CD4-positive, alpha-beta T cell (primary cell): ENCODE results near the gene C9orf152. TPM values are rescaled to one million over a fixed set of nuclear protein-coding genes. Genes with fewer than 3 reads are reported as not detected.

Source experiments
- ATAC-seq: fragments of 200-7000 bp; cut with Tn5 transposase; one replicate; pipeline ENCODE4 v1.10.0; 2022; ENCODE audit warnings: mild to moderate bottlenecking; ENCODE audit not compliant: poor library complexity
- CTCF ChIA-PET: fragments of 350-600 bp; sonication (Branson Sonifier 250); formaldehyde crosslinking; loops from one replicate; lab custom pipeline; 2021; ENCODE audit warnings: antibody characterized with exemption, inconsistent platforms; lab: Charles Lee
- POLR2A ChIA-PET: fragments of 350-600 bp; sonication (Branson Sonifier 250); formaldehyde crosslinking; loops from one replicate; lab custom pipeline; 2021; ENCODE audit warnings: antibody characterized with exemption, inconsistent platforms; lab: Charles Lee
- DNase-seq, 14 experiments: peaks; one replicate each; pipeline ENCODE4 v3.0.0-alpha.2; 2013 to 2020; ENCODE audit warnings: mixed read lengths in 2 of 14
- H3K27ac ChIP-seq, 2 donors: one replicate each; pipeline versions ENCODE4 v1.5.1 to v1.7.0; 2013; ENCODE audit warnings: low read length in 2 of 2, low read depth in 1 of 2, mild to moderate bottlenecking in 1 of 2
- H3K27me3 ChIP-seq, 2 experiments: 1 replicate in 1 of 2; 2 replicates in 1 of 2; pipeline versions ENCODE4 v1.6.1 to v1.7.0; 2013; ENCODE audit warnings: low read length in 2 of 2, control low read depth in 1 of 2, mild to moderate bottlenecking in 1 of 2, moderate library complexity in 1 of 2; ENCODE audit not compliant: insufficient read depth in 2 of 2, control insufficient read depth in 1 of 2
- H3K36me3 ChIP-seq: one replicate; pipeline ENCODE4 v1.6.1; 2013; ENCODE audit warnings: low read length, control low read depth; ENCODE audit not compliant: insufficient read depth
- H3K4me1 ChIP-seq: one replicate; pipeline ENCODE4 v1.6.1; 2013; ENCODE audit warnings: low read length, control low read depth; ENCODE audit not compliant: insufficient read depth
- H3K4me3 ChIP-seq: one replicate; pipeline ENCODE4 v1.5.1; 2013; ENCODE audit warnings: mild to moderate bottlenecking, low read length, moderate library complexity
- H3K9me3 ChIP-seq, 2 experiments: 1 replicate in 1 of 2; 2 replicates in 1 of 2; pipeline versions ENCODE4 v1.6.1 to v1.7.0; 2013; ENCODE audit warnings: low read length in 2 of 2, mild to moderate bottlenecking in 2 of 2, control low read depth in 1 of 2, moderate library complexity in 1 of 2; ENCODE audit not compliant: control insufficient read depth in 1 of 2, insufficient read depth in 1 of 2
- H3K27ac Mint-ChIP-seq: one replicate; pipeline ENCODE4 v1.8.0; 2020; ENCODE audit warnings: mixed read lengths
- H3K27me3 Mint-ChIP-seq: one replicate; pipeline ENCODE4 v1.8.0; 2021; ENCODE audit warnings: mixed read lengths
- H3K36me3 Mint-ChIP-seq: one replicate; pipeline ENCODE4 v1.8.0; 2021; ENCODE audit warnings: low read depth, mixed read lengths
- H3K4me1 Mint-ChIP-seq: one replicate; pipeline ENCODE4 v1.8.0; 2021; ENCODE audit warnings: low read depth, mixed read lengths
- H3K4me3 Mint-ChIP-seq: one replicate; pipeline ENCODE4 v1.8.0; 2020; ENCODE audit warnings: mild to moderate bottlenecking, mixed read lengths
- H3K9me3 Mint-ChIP-seq: one replicate; pipeline ENCODE4 v1.8.0; 2020; ENCODE audit warnings: mixed read lengths
- intact Hi-C, 2 experiments: fragments of 100-400 bp; cut with DNase I in 1 of 2; cut with micrococcal nuclease in 1 of 2; formaldehyde crosslinking; loops; one replicate each; pipeline versions ENCODE4 v1.15.1 to v1.9.0; 2023 to 2025; cut with DNase I, micrococcal nuclease
- total RNA-seq, 174 experiments: library from RNA in 2 of 174; stranded (reverse) in 2 of 174; gene quantifications; one replicate each; pipeline ENCODE4 v1.2.3 and lab custom pipeline; 2021 to 2026
- TF ChIP-seq, protein P1 (sequence below): fragments of 200-600 bp; IDR thresholded peaks from one replicate; pipeline ENCODE4 v1.8.0; 2022; ENCODE audit warnings: antibody characterized with exemption, mild to moderate bottlenecking

C9orf152 gene
- total RNA-seq, 2 experiments from 2014 or later, result not detected

DNA sequence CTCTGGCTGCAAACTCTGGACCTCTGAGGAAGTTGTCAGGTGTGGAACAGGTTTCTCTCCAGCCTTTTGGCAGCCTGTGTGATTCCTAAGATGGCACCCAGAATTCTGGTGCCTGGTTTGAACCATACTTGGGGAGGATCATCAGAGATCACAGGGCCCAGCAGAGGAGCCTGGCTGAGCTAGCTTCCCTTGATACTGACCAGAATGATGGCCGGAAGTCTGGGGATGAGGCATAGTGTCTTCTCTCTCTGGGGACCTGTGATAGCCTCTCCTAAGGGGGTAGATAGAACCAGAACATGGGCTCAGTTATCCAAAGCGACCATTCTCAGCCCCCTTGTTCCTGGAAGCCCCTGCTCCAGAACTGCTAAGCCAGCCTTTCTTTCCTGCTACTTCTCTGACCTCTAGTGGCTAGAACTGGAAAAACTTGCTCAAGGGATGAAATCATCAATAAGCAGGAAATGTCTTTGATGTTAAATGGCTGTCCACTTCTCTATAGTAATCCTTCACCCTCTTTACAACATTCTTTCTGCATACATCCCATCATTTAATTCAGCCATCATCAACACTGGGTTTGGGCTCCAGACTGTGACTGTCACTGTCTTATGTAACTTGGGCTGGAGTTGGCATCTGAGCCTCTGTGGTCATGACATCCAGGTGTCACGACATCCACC is 55.1 kb downstream of the C9orf152 start:
- H3K36me3 ChIP-seq, result no peaks in the 10 kb centered on the region
- Mint-ChIP-seq H3K27ac (no peak overlapping the region), H3K4me3 (no peak overlapping the region), H3K4me1 (peaks cover 80% of the 10 kb centered on the region), H3K36me3 (peaks cover 3% of the 10 kb centered on the region), H3K27me3 (no peaks in the 10 kb centered on the region), H3K9me3 (no peaks in the 10 kb centered on the region)
- DNase-seq (peak in 3 of 14 experiments; percentile 58 to 66 (median 63)), ATAC-seq (no peak)
- no peaks in the 10 kb centered on the region for H3K9me3 ChIP-seq
- peaks cover 43% of the 10 kb centered on the region for H3K4me1 ChIP-seq
- intact Hi-C loops, result loop anchor here (1.0 to 10.0 kb wide), 4 partner anchors 96 to 581 kb away; no protein-coding TSS in a partner anchor
- TF ChIP-seq, protein P1, sequence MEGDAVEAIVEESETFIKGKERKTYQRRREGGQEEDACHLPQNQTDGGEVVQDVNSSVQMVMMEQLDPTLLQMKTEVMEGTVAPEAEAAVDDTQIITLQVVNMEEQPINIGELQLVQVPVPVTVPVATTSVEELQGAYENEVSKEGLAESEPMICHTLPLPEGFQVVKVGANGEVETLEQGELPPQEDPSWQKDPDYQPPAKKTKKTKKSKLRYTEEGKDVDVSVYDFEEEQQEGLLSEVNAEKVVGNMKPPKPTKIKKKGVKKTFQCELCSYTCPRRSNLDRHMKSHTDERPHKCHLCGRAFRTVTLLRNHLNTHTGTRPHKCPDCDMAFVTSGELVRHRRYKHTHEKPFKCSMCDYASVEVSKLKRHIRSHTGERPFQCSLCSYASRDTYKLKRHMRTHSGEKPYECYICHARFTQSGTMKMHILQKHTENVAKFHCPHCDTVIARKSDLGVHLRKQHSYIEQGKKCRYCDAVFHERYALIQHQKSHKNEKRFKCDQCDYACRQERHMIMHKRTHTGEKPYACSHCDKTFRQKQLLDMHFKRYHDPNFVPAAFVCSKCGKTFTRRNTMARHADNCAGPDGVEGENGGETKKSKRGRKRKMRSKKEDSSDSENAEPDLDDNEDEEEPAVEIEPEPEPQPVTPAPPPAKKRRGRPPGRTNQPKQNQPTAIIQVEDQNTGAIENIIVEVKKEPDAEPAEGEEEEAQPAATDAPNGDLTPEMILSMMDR, result peak; percentile 71
- H3K27me3 ChIP-seq, result no peaks in the 10 kb centered on the region
- no peak overlapping the region for H3K4me3 ChIP-seq
- POLR2A ChIA-PET, result no interaction called here
- CTCF ChIA-PET, result interaction anchor here (0.6 kb wide), 1 partner anchor 570 kb away, joined by 5 read pairs; no protein-coding TSS in a partner anchor
- H3K27ac ChIP-seq, result no peak overlapping the region

Other genes with a start within 250 kb of the C9orf152 start
- gene TXN, start 48.3 kb upstream of the C9orf152 start, total RNA-seq, result 10 to 100 TPM; 31.5 to 35.1 TPM
- not detected for gene TXNDC8, start 129.7 kb upstream of the C9orf152 start, total RNA-seq